ENCODE measurements around the gene LURAP1L.

GRCh38 chr9:12808569-12808968 lies 33.7 kb downstream of the LURAP1L start:
- no peak for TF ChIP-seq CTCF (conservative IDR thresholded peaks at IDR 0.05; ENCODE audit: low read depth, low read length)
- TF ChIP-seq CEBPB (IDR thresholded peaks at IDR 0.05; ENCODE audit: low read depth, low read length): no peak
- TF ChIP-seq NFE2L2 (IDR thresholded peaks at IDR 0.05; ENCODE audit: low read depth, low read length): no peak
- no peak for TF ChIP-seq ELK1 (IDR thresholded peaks at IDR 0.05; ENCODE audit: borderline replicate concordance, low read depth, low read length)
- no peak for TF ChIP-seq RFX5 (IDR thresholded peaks at IDR 0.05; ENCODE audit: low read depth, low read length)
- no peak for TF ChIP-seq RCOR1 (IDR thresholded peaks at IDR 0.05; ENCODE audit: insufficient replicate concordance, low read length)
- TF ChIP-seq MXI1 (IDR thresholded peaks at IDR 0.05; ENCODE audit: borderline replicate concordance, low read depth, low read length): no peak
- TF ChIP-seq POLR2A (IDR thresholded peaks at IDR 0.05; ENCODE audit: low read depth, low read length): no peak
- no peak for TF ChIP-seq SMC3 (IDR thresholded peaks at IDR 0.05; ENCODE audit: low read depth, low read length)
- TF ChIP-seq RAD21 (IDR thresholded peaks at IDR 0.05; ENCODE audit: low read length): no peak
- no peak for TF ChIP-seq MAFK (IDR thresholded peaks at IDR 0.05; ENCODE audit: low read depth, low read length)

Data from IMR-90 (cell line).